ENCODE measurements around the gene LTBP3.

- TF ChIP-seq, protein P1, sequence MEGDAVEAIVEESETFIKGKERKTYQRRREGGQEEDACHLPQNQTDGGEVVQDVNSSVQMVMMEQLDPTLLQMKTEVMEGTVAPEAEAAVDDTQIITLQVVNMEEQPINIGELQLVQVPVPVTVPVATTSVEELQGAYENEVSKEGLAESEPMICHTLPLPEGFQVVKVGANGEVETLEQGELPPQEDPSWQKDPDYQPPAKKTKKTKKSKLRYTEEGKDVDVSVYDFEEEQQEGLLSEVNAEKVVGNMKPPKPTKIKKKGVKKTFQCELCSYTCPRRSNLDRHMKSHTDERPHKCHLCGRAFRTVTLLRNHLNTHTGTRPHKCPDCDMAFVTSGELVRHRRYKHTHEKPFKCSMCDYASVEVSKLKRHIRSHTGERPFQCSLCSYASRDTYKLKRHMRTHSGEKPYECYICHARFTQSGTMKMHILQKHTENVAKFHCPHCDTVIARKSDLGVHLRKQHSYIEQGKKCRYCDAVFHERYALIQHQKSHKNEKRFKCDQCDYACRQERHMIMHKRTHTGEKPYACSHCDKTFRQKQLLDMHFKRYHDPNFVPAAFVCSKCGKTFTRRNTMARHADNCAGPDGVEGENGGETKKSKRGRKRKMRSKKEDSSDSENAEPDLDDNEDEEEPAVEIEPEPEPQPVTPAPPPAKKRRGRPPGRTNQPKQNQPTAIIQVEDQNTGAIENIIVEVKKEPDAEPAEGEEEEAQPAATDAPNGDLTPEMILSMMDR (IDR thresholded peaks at IDR 0.05; ENCODE audit: poor library complexity, severe bottlenecking) = peak; percentile 4
- TF ChIP-seq REST (IDR thresholded peaks at IDR 0.05; ENCODE audit: borderline replicate concordance) = peak; percentile 68
- no peak for TF ChIP-seq EZH2 (IDR thresholded peaks at IDR 0.05; ENCODE audit: borderline replicate concordance, insufficient read depth, low read length, poor library complexity, severe bottlenecking)
- no peak for TF ChIP-seq EP300 (conservative IDR thresholded peaks at IDR 0.05; ENCODE audit: poor library complexity, severe bottlenecking)
- TF ChIP-seq SMC3 (conservative IDR thresholded peaks at IDR 0.05; ENCODE audit: poor library complexity) = no peak
- no peak for TF ChIP-seq POLR2AphosphoS5 (IDR thresholded peaks at IDR 0.05)
- TF ChIP-seq MXI1 (conservative IDR thresholded peaks at IDR 0.05; ENCODE audit: poor library complexity, severe bottlenecking) = no peak
- no peak for TF ChIP-seq TAF1 (IDR thresholded peaks at IDR 0.05; ENCODE audit: low read depth)
- no peak for TF ChIP-seq RAD21 (conservative IDR thresholded peaks at IDR 0.05)
Observed at GRCh38 chr11:65498042-65498726, 60.0 kb downstream of the LTBP3 start.

Measured in neural cell (in vitro differentiated cells).